Stimulated activated CD4-positive, alpha-beta T cell treated with anti-CD3 and anti-CD28 coated beads, Interleukin-1b, Interleukin-23, amount 100 ng/mL, for 24 hours (primary cell): ENCODE measurements around the gene SMIM38.

Experiments used
- DNase-seq, 4 experiments: peaks; one replicate each; pipeline ENCODE4 v3.0.0-alpha.2; 2020; ENCODE audit warnings: low read depth in 4 of 4, low spot score in 1 of 4

Gene SMIM38

DNA sequence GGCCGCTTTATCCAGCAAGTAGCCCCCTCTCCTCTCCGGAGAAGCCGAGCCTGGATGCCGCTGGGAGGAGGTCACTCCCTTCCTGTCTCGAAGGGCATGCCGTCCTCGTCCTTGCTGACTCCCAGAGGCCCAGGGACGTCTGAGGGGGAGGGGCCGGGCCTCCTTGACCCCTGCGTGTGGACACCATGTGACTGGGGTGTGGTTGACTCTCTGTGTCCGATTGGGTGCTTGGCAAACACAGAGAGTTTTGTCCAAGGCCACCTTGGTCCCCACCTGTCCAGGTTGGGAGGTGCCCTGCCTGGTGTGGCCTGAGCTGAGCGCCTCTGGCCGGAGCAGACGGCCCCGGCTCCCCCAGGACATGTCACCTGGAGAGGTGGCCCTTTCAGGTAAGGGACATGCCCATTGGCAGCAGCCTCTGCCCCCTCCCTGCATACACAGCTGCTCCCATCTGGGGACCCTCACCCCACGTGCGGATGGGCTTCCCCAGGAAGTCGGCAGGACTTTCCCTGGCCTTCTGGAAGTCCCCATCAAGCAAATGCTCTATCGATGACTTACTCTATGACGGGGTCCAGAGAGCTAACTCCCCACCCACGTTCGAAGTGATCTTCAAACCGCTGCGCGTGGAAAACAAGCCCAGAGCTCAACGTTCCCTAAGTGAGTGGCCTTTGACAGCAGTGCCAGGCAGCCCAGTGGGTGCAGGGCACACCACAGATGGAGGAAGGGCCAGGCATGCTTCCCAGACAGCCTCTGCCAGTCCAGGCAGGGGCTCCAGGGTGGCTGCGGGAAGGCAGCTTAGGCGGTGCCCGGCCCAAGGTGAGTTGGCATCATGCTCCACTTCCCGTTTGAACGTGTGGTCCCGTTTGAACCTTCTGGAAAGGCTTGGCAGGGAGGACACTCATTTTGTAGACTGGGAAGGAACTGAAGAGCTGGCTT is at the start of gene SMIM38:
SMIM38 (plus strand) TSS at position 634 of the 933 bp plus-strand sequence. CDS start 1,912 bp downstream, outside the sequence.
- no peak for DNase-seq

DNA sequence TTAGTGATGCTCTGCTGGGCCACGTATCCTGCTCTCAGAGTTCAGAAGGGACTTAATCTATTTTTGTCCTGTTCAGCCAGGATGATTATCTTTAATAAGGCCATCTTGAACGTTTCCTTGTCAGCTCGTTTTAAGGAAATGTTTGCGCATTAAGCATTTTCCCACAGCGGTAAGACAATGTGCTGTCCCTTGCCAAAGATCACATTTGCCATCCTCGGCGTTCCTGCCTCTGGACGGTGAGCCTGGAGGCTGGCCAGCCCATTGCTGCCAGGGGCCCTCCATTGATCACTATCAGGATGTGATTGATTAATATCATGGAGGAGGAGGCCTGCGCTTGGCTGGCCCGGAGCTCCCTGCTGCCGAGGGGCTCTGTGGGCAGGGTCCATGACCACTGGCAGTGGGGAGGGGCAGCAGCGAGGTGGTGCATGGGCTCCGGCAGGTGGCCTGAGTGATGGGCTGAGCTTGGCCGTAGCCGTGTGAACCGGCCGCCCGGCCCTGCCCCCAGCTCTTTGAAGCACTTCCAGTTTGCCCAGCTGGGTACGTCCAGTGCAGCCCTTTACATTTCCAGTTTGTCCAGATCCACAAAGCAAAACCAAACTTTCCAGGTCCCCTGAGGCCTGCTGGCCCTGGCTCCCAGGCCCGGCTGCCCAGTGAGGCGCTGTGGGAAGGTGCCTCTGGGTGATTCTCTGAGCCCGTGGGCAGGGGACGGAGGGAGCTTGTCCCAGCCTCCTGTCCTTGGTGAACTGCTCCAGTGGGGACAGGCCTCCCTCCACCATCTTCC is 49.5 kb upstream of the SMIM38 start:
- no peak for DNase-seq

GRCh38 chr11:69107413-69107812 is 48.3 kb upstream of the SMIM38 start:
- DNase-seq, result no peak

DNA sequence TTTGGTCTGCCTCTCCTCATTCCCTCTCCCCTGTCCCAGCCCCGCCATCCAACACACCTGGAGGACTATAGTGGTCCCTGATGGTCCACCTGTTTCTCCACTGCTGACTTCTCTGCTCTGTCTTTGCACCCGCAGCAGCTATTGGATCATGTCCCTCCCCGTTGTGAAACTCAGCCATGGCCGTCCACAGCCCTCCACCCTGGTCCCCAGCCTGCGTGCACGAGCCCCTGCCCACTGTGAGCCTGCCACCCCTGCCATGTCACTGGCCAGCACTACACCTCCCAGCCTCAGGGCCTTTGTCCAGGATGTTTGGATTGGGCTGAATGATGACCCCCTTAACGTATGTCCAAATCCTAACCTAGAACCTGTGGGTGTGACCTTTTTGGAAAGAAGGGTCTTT is 47.7 kb upstream of the SMIM38 start:
- DNase-seq, result no peak

DNA sequence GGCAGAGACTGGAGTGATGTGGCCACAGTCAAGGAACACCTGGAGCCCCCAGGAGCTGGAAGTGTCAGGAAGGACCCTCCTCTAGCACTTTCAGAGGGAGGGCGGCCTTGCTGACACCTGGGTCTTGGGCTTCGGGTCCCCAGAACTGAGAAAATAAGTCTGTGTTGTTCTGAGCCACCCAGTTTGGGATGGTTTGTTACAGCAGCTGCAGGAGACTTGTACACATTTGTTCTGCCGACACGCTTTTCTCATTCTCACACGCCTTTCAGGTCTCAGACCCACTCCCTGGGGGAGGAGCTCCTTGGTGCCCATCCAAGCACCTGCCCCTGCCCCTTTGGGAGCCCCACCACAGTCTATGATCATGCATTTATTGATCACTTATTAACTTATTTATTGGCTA is 47.2 kb upstream of the SMIM38 start:
- no peak for DNase-seq

DNA sequence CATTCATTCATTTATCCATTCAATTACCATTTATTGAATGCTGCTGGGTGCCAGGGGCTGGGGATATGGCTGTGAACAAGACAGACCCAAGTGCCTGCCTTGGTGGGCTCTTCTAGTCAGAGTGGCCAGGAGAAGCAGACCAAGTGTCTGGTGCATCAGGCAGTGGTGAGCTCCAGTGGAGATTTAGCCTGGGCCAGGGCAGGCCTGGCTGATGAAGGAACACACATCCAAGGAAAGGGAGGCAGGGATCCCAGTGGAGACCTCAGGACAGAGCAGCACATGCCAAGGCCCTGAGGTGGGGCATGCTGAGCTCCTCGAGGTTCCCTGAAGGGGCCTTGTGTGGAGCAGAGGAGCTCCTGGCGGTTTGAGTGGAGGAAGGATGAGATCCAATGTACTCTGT is 46.6 kb upstream of the SMIM38 start:
- no peak for DNase-seq

- DNase-seq, result no peak
Observed at GRCh38 chr11:69110451-69110850, 45.3 kb upstream of the SMIM38 start.

GRCh38 chr11:69111624-69112542 is 43.9 kb upstream of the SMIM38 start:
- DNase-seq, result no peak

GRCh38 chr11:69113226-69113625 is 42.5 kb upstream of the SMIM38 start:
- no peak for DNase-seq

GRCh38 chr11:69113646-69114340 is 41.9 kb upstream of the SMIM38 start:
- no peak for DNase-seq

GRCh38 chr11:69114362-69114761 is 41.4 kb upstream of the SMIM38 start:
- no peak for DNase-seq

GRCh38 chr11:69114811-69115523 is 40.8 kb upstream of the SMIM38 start:
- no peak for DNase-seq

DNA sequence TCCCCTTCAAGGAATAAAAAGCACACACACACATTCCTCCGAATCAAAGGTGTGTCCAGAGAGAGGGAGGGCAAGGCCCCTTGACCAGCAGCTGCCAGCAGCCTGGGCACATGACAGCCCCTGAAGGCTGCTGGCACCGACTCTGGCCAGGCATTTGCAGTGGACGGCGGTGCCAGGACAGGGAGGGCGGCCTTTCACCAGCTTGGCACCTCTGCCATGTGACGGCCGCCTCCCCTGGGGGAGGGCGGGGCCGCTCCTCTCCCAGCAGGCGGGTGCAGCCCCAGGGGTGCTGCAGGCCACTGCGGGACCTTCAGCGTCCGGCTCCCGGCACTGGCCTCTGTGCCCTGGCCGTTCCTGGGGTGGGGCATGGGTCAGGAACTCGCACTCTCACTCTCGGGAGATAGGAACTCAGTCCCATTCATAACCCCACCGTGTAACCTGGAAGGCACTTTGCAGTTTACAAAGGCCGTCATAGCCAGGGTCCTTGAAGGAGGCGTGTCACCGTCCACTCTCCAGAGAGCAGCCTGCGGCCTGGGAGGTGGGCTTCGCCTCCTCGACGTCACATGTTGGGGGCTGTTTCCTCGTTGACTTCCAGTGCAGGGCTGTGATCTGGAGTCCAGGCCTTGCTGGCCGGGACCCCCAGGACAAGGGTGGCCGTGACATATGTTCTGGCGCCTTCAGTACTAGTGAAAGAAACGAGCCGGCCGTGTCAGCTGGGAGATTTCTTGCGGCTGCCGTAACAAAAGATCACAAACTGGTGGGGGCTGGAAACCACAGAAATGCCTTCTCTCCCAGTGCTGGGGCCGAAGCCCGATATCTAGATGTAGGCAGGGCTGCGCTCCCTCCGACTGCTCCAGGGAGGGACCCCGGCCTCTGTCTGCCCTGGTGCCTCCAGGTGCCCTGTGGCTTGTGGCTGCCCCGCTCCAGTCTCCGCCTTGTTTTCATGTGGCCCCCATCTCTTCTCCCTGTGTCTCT is 39.9 kb upstream of the SMIM38 start:
- DNase-seq, result no peak

DNA sequence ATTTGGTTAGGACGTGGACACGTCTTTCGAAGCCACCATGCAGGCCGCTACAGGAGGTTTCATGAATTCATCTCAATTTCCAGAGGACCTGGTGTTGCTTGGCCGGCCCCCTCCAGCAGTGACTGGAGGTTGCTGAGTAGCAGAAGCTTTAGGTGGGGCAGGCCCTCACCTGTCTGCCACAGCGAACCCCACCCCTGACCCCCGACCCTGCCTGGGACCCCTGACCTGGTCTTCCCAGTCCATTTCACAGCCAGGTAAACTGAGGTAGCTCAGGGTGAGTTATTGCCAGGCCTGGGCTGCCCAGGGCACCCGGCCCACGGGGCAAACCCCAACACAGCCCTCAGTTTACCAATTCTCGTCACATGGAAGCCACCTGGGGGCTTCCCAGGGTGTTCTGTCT is 39.1 kb upstream of the SMIM38 start:
- DNase-seq, result no peak

DNA sequence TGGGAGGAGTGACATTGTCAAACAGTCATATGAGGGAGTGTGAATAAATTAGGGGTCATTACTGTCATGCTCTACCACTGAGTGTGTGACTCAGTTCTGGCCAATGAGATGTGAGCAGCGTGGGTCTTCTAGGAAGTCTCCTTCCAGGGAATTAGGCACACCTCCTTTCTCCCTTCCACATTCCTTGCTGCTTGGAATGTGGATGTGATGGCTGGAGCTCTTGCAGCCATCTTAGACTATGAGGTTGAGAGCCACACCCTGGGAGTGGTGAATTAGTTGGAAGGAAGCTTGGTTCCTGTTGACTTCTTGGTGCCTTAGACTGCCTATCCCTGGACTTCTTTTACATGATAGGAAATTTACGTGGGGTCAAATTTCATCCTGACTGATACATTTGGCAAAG is 36.5 kb upstream of the SMIM38 start:
- DNase-seq, result no peak

DNA sequence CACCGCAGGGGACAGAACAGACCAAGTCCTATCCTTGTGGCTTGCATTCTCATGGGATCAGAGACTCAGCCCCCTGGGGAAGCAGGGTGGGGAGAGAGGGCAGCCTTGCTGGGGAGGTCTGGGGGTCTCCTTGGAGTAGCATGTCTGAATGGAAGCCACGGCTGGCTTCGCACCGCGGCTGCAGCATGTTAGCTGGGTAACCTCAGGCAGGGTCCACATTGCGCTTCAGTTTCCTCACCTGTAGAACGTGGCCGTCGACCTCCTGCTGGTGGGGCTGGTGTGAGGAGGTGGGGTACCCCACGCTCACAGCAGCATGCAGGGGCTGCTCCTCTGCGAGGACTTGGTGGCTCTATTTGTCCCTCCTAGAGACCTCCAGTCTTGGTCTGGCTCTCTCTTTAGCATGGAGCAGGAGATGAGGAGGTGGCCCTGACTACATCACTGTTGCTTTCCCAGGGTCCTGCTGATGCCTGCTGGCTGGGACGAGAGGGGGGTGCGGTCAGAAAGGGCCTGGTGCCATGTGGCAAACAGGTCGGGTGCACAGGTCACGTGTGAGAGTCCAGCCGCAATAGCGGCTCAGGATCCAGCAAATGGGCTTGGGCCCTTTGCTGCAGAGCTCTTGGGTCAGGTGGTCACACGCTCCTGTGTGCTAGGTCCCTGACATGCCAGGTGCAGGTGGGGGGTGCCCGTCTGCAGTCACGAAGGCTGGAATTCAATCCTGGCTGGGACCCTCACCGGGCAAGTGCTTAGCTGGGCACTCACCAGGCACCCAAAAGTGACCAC is 35.4 kb upstream of the SMIM38 start:
- no peak for DNase-seq

DNA sequence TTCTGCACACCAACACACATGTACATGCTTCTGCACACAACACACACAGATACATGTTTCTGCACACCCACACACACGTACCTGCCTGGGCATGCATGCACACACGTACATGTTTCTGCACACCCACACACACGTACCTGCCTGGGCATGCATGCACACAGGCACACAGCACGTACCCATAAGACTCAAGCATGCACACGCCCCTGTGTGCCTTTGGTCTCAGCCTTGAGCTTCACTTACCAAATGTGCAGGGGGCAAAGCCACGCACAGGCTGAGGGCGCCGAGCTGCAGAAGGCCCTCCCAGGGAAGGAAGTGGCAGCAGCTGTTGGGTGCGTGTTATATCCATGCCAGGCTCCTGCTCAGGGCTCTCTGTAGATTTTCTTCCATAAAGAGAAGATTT is 34.7 kb upstream of the SMIM38 start:
- no peak for DNase-seq
